ENCODE measurements around the gene MDFIC.

- TF ChIP-seq CTCF (IDR thresholded peaks at IDR 0.05) (no peak), RXRA (IDR thresholded peaks at IDR 0.05; ENCODE audit: borderline replicate concordance, low read depth) (no peak), REST (IDR thresholded peaks at IDR 0.05; ENCODE audit: low read depth, low read length) (no peak)
Observed at GRCh38 chr7:115009139-115009538, 87.2 kb downstream of the MDFIC start.
